Small intestine (tissue), 7 donors: Measurements from ENCODE around the gene GABRD. TPM values are rescaled to one million over a fixed set of nuclear protein-coding genes. Genes with fewer than 3 reads are reported as not detected.

Experiments
- DNase-seq, 2 donors: peaks; one replicate each; pipeline versions ENCODE4 v3.0.0 to v3.0.0-alpha.2; 2013
- FAIRE-seq: peaks from 2 replicates; lab custom pipeline; 2012; peaks lifted over from hg19 to GRCh38; lab: Jason Lieb, UNC
- H3K27ac ChIP-seq, 3 donors: one replicate each; pipeline ENCODE4 v1.5.1; 2013; ENCODE audit warnings: low read length in 2 of 3, mild to moderate bottlenecking in 2 of 3, control low read depth in 1 of 3, inconsistent platforms in 1 of 3, low read depth in 1 of 3, moderate library complexity in 1 of 3
- H3K27me3 ChIP-seq, 3 donors: one replicate each; pipeline ENCODE4 v1.6.1; 2013; ENCODE audit warnings: low read length in 3 of 3, inconsistent platforms in 1 of 3; ENCODE audit not compliant: control insufficient read depth in 3 of 3, insufficient read depth in 3 of 3
- H3K36me3 ChIP-seq, 3 donors: one replicate each; pipeline ENCODE4 v1.6.1; 2013; ENCODE audit warnings: low read length in 3 of 3, inconsistent platforms in 1 of 3, low read depth in 1 of 3, mild to moderate bottlenecking in 1 of 3, moderate library complexity in 1 of 3; ENCODE audit not compliant: control insufficient read depth in 3 of 3, insufficient read depth in 2 of 3
- H3K4me1 ChIP-seq, 3 donors: one replicate each; pipeline ENCODE4 v1.6.1; 2013; ENCODE audit warnings: low read length in 2 of 3, inconsistent platforms in 1 of 3, low read depth in 1 of 3, mild to moderate bottlenecking in 1 of 3, moderate library complexity in 1 of 3; ENCODE audit not compliant: control insufficient read depth in 3 of 3, insufficient read depth in 2 of 3
- H3K4me3 ChIP-seq, 3 donors: one replicate each; pipeline ENCODE4 v1.5.1; 2013; ENCODE audit warnings: low read length in 3 of 3, control low read depth in 1 of 3, inconsistent platforms in 1 of 3, low read depth in 1 of 3, mild to moderate bottlenecking in 1 of 3, moderate library complexity in 1 of 3
- H3K9me3 ChIP-seq, 2 donors: one replicate each; pipeline ENCODE4 v1.6.1; 2013; ENCODE audit warnings: low read depth in 1 of 2, low read length in 1 of 2; ENCODE audit not compliant: control insufficient read depth in 2 of 2, insufficient read depth in 1 of 2
- WGBS, 3 donors: extraction: QIAGEN DNeasy Blood & Tissue Kit; methylation state at CpG; one replicate each; pipeline ENCODE4 v1.1.7; 2013; 5-methylcytosine and 5-hydroxymethylcytosine counted together
- polyA plus RNA-seq, 4 donors: library from polyadenylated mRNA; stranded (reverse) in 3 of 4; unstranded in 1 of 4; fragments of 200-250 nt in 3 of 4; fragments of 120-200 nt in 1 of 4; gene quantifications; one replicate each; pipeline versions ENCODE4 v1.2.1 to v1.2.3, GENCODE V29; 2013
- donor health status: healthy with polysubstance abuse.
- donor health status: control.
- donor health status: control.
- donor health status: Bipolar disorder and iron deficiency.
- donor health status: healthy.

The GABRD gene
- polyA plus RNA-seq, 4 donors: 0.40 to 0.55 TPM; not detected in 2

- 58 to 61% (median 59%) methylated on average over 22 of the region's 22 CpGs for WGBS, 3 donors
- Histone ChIP-seq H3K4me1 (peaks cover 0 to 5% (median 0%) of the 10 kb centered on the region in 3 donors), H3K27ac (peak overlapping the region in 1 of 3 donors; percentile 50), H3K27me3 (peaks cover 1 to 7% (median 4%) of the 10 kb centered on the region in 3 donors), H3K4me3 (no peak overlapping the region), H3K36me3 (no peaks in the 10 kb centered on the region), H3K9me3 (no peaks in the 10 kb centered on the region)
- FAIRE-seq (no peak), DNase-seq (no peak)
Measured at GRCh38 chr1:1989102-1989542, 30.0 kb upstream of the GABRD start.

GRCh38 chr1:1989789-1990188, 29.4 kb upstream of the GABRD start:
- 70 to 85% (median 79%) methylated on average over 9 of the region's 9 CpGs for WGBS, 3 donors
- H3K27me3 ChIP-seq: peaks cover 1 to 9% (median 4%) of the 10 kb centered on the region in 3 donors
- H3K4me3 ChIP-seq: no peak overlapping the region
- H3K36me3 ChIP-seq: no peaks in the 10 kb centered on the region
- DNase-seq: no peak
- H3K27ac ChIP-seq: peak overlapping the region in 2 of 3 donors; percentile 1 to 36
- no peaks in the 10 kb centered on the region for H3K9me3 ChIP-seq
- H3K4me1 ChIP-seq: peaks cover 0 to 5% (median 0%) of the 10 kb centered on the region in 3 donors
- FAIRE-seq: no peak

- peaks cover 1 to 10% (median 4%) of the 10 kb centered on the region in 3 donors for H3K27me3 ChIP-seq
- peak overlapping the region in 1 of 3 donors; percentile 36 for H3K27ac ChIP-seq
- H3K4me1 ChIP-seq: peaks cover 0 to 5% (median 0%) of the 10 kb centered on the region in 3 donors
- FAIRE-seq (no peak), DNase-seq (no peak)
- no peaks in the 10 kb centered on the region for H3K36me3 ChIP-seq
- H3K9me3 ChIP-seq: no peaks in the 10 kb centered on the region
- no peak overlapping the region for H3K4me3 ChIP-seq
- 32 to 61% (median 54%) methylated on average over 10 of the region's 10 CpGs for WGBS, 3 donors
Measured at GRCh38 chr1:1990222-1990621, 28.9 kb upstream of the GABRD start.

- no peaks in the 10 kb centered on the region for H3K36me3 ChIP-seq
- DNase-seq: no peak
- 62 to 72% (median 66%) methylated on average over 8 of the region's 8 CpGs for WGBS, 3 donors
Measured at GRCh38 chr1:1994536-1994935, 24.6 kb upstream of the GABRD start.

GRCh38 chr1:1996207-1996651, 22.9 kb upstream of the GABRD start:
- Histone ChIP-seq H3K4me3 (no peak overlapping the region), H3K36me3 (no peaks in the 10 kb centered on the region), H3K4me1 (no peaks in the 10 kb centered on the region), H3K27ac (no peak overlapping the region), H3K9me3 (no peaks in the 10 kb centered on the region), H3K27me3 (peaks cover 0 to 6% (median 6%) of the 10 kb centered on the region in 3 donors)
- no peak for FAIRE-seq
- WGBS, 3 donors: 61 to 74% (median 62%) methylated on average over 12 of the region's 12 CpGs
- no peak for DNase-seq

More at GRCh38 chr1:1994536-1994935, 24.6 kb upstream of the GABRD start:
- Histone ChIP-seq H3K27ac (no peak overlapping the region), H3K4me3 (no peak overlapping the region), H3K9me3 (no peaks in the 10 kb centered on the region), H3K27me3 (peaks cover 0 to 6% (median 0%) of the 10 kb centered on the region in 3 donors), H3K4me1 (peaks cover 0 to 2% (median 0%) of the 10 kb centered on the region in 3 donors)
- no peak for FAIRE-seq

GRCh38 chr1:1997576-1997975, 21.6 kb upstream of the GABRD start:
- Histone ChIP-seq H3K27me3 (peaks cover 0 to 12% (median 6%) of the 10 kb centered on the region in 3 donors), H3K36me3 (no peaks in the 10 kb centered on the region)
- 73 to 76% (median 75%) methylated on average over 6 of the region's 6 CpGs for WGBS, 3 donors

DNA sequence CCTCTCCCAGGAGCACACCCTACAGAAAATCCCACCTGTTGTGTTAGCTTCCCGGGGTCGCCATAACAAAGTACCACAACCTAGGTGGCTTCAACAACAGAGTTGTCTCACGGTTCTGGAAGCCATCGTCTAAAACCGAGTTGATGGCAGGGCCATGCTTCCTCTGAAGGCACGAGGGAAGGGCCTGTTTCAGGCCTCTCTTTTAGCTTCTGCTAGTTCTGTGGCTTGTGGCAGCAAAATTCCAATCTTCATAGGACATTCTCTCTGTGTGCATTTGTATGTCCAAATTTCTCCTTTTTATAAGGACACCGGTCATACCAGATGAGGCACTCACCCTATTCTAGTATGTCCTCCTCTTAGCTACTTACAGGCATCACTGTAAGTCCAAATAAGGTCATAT, 18.7 kb upstream of the GABRD start:
- Histone ChIP-seq H3K27ac (no peak overlapping the region), H3K27me3 (peaks cover 0 to 30% (median 14%) of the 10 kb centered on the region in 3 donors), H3K4me3 (no peak overlapping the region), H3K36me3 (no peaks in the 10 kb centered on the region), H3K4me1 (no peaks in the 10 kb centered on the region), H3K9me3 (peaks cover 0 to 3% of the 10 kb centered on the region in 2 donors)
- WGBS, 3 donors: 82 to 89% (median 86%) methylated on average over 7 of the region's 7 CpGs
- FAIRE-seq: no peak
- DNase-seq: no peak

More at GRCh38 chr1:1997576-1997975, 21.6 kb upstream of the GABRD start:
- H3K4me1 ChIP-seq: no peaks in the 10 kb centered on the region
- no peaks in the 10 kb centered on the region for H3K9me3 ChIP-seq
- H3K4me3 ChIP-seq: no peak overlapping the region
- FAIRE-seq (no peak), DNase-seq (no peak)
- no peak overlapping the region for H3K27ac ChIP-seq

DNA sequence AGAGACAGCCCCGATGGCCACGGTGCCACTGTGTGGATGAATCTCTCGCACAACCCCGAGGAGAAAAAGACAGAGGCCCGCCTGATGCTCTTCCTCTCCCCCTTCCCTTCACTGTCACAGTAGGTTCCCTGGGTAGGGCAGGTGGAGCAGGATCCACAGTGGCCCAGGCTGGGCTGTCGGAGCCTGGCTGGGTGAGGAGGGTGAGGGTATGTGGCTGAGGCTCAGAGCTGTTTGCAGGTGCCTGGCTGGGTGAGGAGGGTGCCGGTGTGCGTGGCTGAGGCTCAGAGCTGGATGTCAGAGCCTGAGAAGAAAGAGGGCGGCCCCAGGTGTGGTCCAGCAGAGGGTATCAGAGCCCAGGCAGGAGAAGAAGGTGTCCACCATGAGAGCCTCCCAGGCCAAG, 18.3 kb upstream of the GABRD start:
- H3K27ac ChIP-seq: no peak overlapping the region
- DNase-seq (no peak), FAIRE-seq (no peak)
- H3K9me3 ChIP-seq: peaks cover 0 to 3% of the 10 kb centered on the region in 2 donors
- no peak overlapping the region for H3K4me3 ChIP-seq
- peaks cover 0 to 33% (median 14%) of the 10 kb centered on the region in 3 donors for H3K27me3 ChIP-seq
- H3K36me3 ChIP-seq: no peaks in the 10 kb centered on the region
- 83 to 90% (median 86%) methylated on average over 9 of the region's 9 CpGs for WGBS, 3 donors
- no peaks in the 10 kb centered on the region for H3K4me1 ChIP-seq
